ENCODE results near the gene DCTN3. TPM values are rescaled to one million over a fixed set of nuclear protein-coding genes. Genes with fewer than 3 reads are reported as not detected.
A peak's percentile ranks its signal among the peaks of the same experiment; 100 is the strongest.

The DCTN3 gene
- total RNA-seq, 1 donor from 2014 or later = 78.6 TPM

DNA sequence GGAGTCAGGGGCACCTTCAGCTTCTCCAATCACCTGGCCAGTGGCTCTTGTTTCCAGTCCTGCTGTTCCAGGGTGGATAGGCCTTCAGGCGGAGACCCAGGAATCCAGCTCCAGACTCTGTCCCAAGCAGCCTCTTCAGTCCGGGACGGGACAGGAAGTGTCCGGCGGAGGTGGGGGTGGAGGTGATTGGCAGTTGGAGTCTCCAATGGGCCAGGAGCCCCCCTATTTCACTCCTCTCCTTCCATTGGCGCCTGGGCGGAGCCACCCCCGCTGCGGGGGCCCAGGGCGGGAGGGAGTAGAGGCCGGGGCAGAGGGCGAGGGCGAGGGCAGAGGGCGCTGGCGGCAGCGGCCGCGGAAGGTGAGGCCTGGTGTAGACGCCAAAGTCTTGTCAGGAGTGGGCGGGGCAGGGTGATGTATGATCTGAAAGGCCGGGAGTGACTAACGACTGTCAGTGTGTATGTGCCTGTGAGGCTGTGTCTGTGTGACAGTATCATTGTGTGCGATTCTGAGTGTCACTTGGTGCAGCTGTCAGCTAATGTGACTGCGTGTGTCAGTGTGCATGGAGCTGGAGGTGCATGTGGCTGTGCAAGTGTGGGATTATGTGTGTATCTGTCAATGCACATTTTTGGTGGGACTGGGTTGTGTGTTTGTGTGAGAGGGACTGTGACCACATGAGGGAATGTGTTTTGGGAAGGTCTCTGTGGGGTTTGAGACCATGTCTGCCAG is 31.7 kb upstream of the DCTN3 start, which contains the start of gene IL11RA:
IL11RA (plus strand) TSS at position 310 of the 726 bp plus-strand sequence. CDS start 3,033 bp downstream, outside the sequence.
- no peak for TF ChIP-seq POLR2A (IDR thresholded peaks at IDR 0.05)
- peak; percentile 47 to 88 for TF ChIP-seq POLR2AphosphoS5 (IDR thresholded peaks at IDR 0.05; ENCODE audit: insufficient read depth in 1 of 2, low read depth in 1 of 2)

DNA sequence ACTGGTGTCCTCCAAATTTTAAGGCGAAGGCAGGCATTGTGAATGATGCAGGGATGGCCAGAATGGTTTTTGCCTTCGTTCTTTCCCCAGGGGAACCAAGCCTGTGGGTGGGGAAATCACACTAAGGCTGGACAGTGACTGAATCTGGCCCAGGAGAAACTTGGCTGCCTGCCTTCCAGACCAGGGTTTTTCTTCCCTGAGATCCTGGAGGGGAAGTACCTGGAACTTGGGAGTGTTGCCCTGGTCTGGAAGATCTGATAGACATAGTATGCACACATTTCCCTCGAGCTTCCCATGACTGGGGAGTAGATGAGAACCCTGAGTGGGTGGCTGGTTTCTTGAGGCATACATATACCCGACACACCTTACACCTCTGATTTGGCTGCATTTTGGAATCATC is 31.0 kb upstream of the DCTN3 start:
- Histone ChIP-seq H3K4me1 (peaks cover 71% of the 10 kb centered on the region), H3K27ac (peak overlapping the region; percentile 87), H3K4me3 (peak overlapping the region; percentile 37 to 45), H3K27me3 (no peaks in the 10 kb centered on the region), H3K36me3 (peaks cover 0 to 15% of the 10 kb centered on the region in 2 donors), H3K9me3 (no peaks in the 10 kb centered on the region)
- intact Hi-C loops (cut with DNase I) = no loop called here
- DNase-seq (ENCODE audit: extremely low spot score in 2 of 2) = no peak
- TF ChIP-seq, protein P1, sequence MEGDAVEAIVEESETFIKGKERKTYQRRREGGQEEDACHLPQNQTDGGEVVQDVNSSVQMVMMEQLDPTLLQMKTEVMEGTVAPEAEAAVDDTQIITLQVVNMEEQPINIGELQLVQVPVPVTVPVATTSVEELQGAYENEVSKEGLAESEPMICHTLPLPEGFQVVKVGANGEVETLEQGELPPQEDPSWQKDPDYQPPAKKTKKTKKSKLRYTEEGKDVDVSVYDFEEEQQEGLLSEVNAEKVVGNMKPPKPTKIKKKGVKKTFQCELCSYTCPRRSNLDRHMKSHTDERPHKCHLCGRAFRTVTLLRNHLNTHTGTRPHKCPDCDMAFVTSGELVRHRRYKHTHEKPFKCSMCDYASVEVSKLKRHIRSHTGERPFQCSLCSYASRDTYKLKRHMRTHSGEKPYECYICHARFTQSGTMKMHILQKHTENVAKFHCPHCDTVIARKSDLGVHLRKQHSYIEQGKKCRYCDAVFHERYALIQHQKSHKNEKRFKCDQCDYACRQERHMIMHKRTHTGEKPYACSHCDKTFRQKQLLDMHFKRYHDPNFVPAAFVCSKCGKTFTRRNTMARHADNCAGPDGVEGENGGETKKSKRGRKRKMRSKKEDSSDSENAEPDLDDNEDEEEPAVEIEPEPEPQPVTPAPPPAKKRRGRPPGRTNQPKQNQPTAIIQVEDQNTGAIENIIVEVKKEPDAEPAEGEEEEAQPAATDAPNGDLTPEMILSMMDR (IDR thresholded peaks at IDR 0.05) = no peak
- no peak for TF ChIP-seq POLR2AphosphoS5 (IDR thresholded peaks at IDR 0.05; ENCODE audit: insufficient read depth in 1 of 2, low read depth in 1 of 2)
- TF ChIP-seq POLR2A (IDR thresholded peaks at IDR 0.05) = no peak

More for the DNA sequence above, 31.7 kb upstream of the DCTN3 start, which contains the start of gene IL11RA:
- intact Hi-C loops (cut with DNase I) = no loop called here
- Histone ChIP-seq H3K9me3 (no peaks in the 10 kb centered on the region), H3K36me3 (peaks cover 0 to 15% of the 10 kb centered on the region in 2 donors), H3K4me3 (peak within 1 kb of the TSS; percentile 37 to 45), H3K27me3 (no peaks in the 10 kb centered on the region), H3K27ac (peak within 1 kb of the TSS; percentile 87), H3K4me1 (peaks cover 73% of the 10 kb centered on the region)
- no peak for DNase-seq (ENCODE audit: extremely low spot score in 2 of 2)

DNA sequence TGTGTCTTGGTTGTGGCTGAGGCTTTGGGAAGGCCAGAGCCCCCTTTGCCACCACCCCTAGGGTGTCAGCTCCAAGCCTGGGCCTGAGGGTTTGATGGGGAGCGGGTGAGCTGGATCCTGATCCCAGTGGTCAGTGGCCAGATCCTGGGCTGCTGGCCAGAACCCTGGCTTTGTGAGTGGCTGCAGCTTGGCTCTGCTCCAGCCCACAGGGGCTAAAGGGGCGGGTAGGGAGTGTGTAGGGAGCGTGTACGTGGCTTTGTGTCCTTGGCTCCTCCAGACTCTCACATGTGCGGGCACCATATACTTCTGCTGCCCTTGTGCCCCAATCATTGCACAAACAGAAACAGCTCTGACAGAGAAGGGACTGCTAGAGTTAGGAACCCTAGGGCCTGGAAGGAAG is 30.5 kb upstream of the DCTN3 start:
- H3K4me3 ChIP-seq = no peak overlapping the region
- peak overlapping the region; percentile 87 for H3K27ac ChIP-seq
- H3K9me3 ChIP-seq = no peaks in the 10 kb centered on the region
- intact Hi-C loops (cut with DNase I) = no loop called here
- peaks cover 0 to 15% of the 10 kb centered on the region in 2 donors for H3K36me3 ChIP-seq
- no peaks in the 10 kb centered on the region for H3K27me3 ChIP-seq
- H3K4me1 ChIP-seq = peaks cover 71% of the 10 kb centered on the region
- TF ChIP-seq, protein P1 (IDR thresholded peaks at IDR 0.05) = no peak
- TF ChIP-seq POLR2AphosphoS5 (IDR thresholded peaks at IDR 0.05; ENCODE audit: insufficient read depth in 1 of 2, low read depth in 1 of 2) (no peak), POLR2A (IDR thresholded peaks at IDR 0.05) (no peak)
- no peak for DNase-seq (ENCODE audit: extremely low spot score in 2 of 2)

DNA sequence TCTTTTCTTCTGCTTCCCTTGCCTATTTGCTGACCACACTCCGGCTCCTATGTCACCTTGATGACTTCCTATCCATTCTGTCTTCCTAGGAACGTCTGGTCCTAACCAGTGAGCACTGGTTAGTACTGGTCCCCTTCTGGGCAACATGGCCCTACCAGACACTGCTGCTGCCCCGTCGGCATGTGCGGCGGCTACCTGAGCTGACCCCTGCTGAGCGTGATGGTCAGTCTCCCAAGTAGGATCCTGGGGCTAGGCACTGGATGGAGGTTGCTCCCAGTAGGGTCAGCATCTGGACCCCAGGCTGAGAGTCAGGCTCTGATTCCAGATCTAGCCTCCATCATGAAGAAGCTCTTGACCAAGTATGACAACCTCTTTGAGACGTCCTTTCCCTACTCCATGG is 28.4 kb upstream of the DCTN3 start:
- intact Hi-C loops (cut with DNase I) = no loop called here
- no peak overlapping the region for H3K27ac ChIP-seq
- TF ChIP-seq POLR2A (IDR thresholded peaks at IDR 0.05) = no peak
- TF ChIP-seq, protein P1 (IDR thresholded peaks at IDR 0.05) = no peak
- TF ChIP-seq POLR2AphosphoS5 (IDR thresholded peaks at IDR 0.05; ENCODE audit: insufficient read depth in 1 of 2, low read depth in 1 of 2) = no peak

DNA sequence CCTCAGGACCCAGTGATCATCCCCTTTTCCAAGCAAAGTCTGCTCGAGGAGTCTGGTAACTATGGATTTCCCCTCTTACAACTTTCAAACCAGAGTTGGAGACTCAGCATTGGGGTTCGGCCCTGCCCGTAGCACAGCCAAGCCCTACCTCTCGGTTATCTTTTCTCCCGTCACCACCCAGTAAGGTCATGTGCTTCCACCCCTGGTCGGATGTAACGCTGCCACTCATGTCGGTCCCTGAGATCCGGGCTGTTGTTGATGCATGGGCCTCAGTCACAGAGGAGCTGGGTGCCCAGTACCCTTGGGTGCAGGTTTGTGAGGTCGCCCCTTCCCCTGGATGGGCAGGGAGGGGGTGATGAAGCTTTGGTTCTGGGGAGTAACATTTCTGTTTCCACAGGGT is 27.4 kb upstream of the DCTN3 start:
- TF ChIP-seq, protein P1 (IDR thresholded peaks at IDR 0.05) = no peak
- no peak for TF ChIP-seq POLR2A (IDR thresholded peaks at IDR 0.05)
- TF ChIP-seq POLR2AphosphoS5 (IDR thresholded peaks at IDR 0.05; ENCODE audit: insufficient read depth in 1 of 2, low read depth in 1 of 2) = no peak
- peaks cover 39% of the 10 kb centered on the region for H3K4me1 ChIP-seq

More for the DNA sequence above, 28.4 kb upstream of the DCTN3 start:
- Histone ChIP-seq H3K4me1 (peaks cover 50% of the 10 kb centered on the region), H3K9me3 (no peaks in the 10 kb centered on the region), H3K36me3 (peaks cover 0 to 15% of the 10 kb centered on the region in 2 donors), H3K27me3 (no peaks in the 10 kb centered on the region), H3K4me3 (no peak overlapping the region)
- DNase-seq (ENCODE audit: extremely low spot score in 2 of 2) = no peak

More for the DNA sequence above, 27.4 kb upstream of the DCTN3 start:
- Histone ChIP-seq H3K27ac (peak overlapping the region; percentile 71), H3K4me3 (peak overlapping the region; percentile 76 to 89), H3K9me3 (no peaks in the 10 kb centered on the region), H3K27me3 (no peaks in the 10 kb centered on the region), H3K36me3 (peaks cover 0 to 15% of the 10 kb centered on the region in 2 donors)
- intact Hi-C loops (cut with DNase I) = no loop called here
- DNase-seq (ENCODE audit: extremely low spot score in 2 of 2) = no peak

Measured in vagina (tissue), 2 donors.